ENCODE measurements around the gene SPDYE18.
"Not testable (repeated sequence)": the region's sequence is repeated elsewhere in the genome, so short reads cannot be mapped to it uniquely, and the experiment has no call there.

- not testable (repeated sequence) for TF ChIP-seq CTCF (conservative IDR thresholded peaks at IDR 0.05; ENCODE audit: low read length); EZH2phosphoT487 (IDR thresholded peaks at IDR 0.05; ENCODE audit: borderline replicate concordance)
Observed at GRCh38 chr7:77004151-77004550, 58.2 kb downstream of the SPDYE18 start.

Measured in Loucy (cell line).